ENCODE results near the gene SLC10A6. TPM values are rescaled to one million over a fixed set of nuclear protein-coding genes. Genes with fewer than 3 reads are reported as not detected.

Gene SLC10A6
- total RNA-seq, 1 experiment from 2014 or later = not detected

GRCh38 chr4:86856896-86857295 is 7.7 kb upstream of the SLC10A6 start:
- H3K27me3 Mint-ChIP-seq (ENCODE audit: low read depth) = peaks cover 58% of the 10 kb centered on the region
- no peak overlapping the region for H2AK5ac ChIP-seq (ENCODE audit: insufficient read length, low read length)
- no peak overlapping the region for H3K18ac ChIP-seq (ENCODE audit: insufficient read length, low read depth, low read length)
- peaks cover 3% of the 10 kb centered on the region for H3K4me1 ChIP-seq (ENCODE audit: insufficient read depth, low read length)
- no peak overlapping the region for H3K4ac ChIP-seq (ENCODE audit: low read depth, low read length)
- no peak for TF ChIP-seq CTCF (conservative IDR thresholded peaks at IDR 0.05)
- no peak overlapping the region for H3K27ac Mint-ChIP-seq
- no peak overlapping the region for H2AFZ ChIP-seq (ENCODE audit: low read length)
- H2BK20ac ChIP-seq (ENCODE audit: low read depth, low read length, poor library complexity, severe bottlenecking) = no peak overlapping the region
- no peaks in the 10 kb centered on the region for H4K20me1 ChIP-seq (ENCODE audit: control insufficient read depth, insufficient read depth, insufficient read length)
- no peak overlapping the region for H4K5ac ChIP-seq (ENCODE audit: insufficient read length, low read depth, low read length)
- H3K23ac ChIP-seq (ENCODE audit: insufficient read length, low read depth, low read length) = no peak overlapping the region
- no peak overlapping the region for H3K4me3 Mint-ChIP-seq
- H3K36me3 Mint-ChIP-seq (ENCODE audit: insufficient read depth in 1 of 3, low read depth in 3 of 3) = no peaks in the 10 kb centered on the region
- H3K79me2 ChIP-seq (ENCODE audit: insufficient read depth, low read length) = no peaks in the 10 kb centered on the region
- no peaks in the 10 kb centered on the region for H3K9me3 ChIP-seq (ENCODE audit: control insufficient read depth, low read depth, low read length)
- WGBS (ENCODE audit: extremely low coverage, insufficient read length, low lambda C conversion rate) = no CpG with 5 or more reads among the region's 1 CpG
- no peak overlapping the region for H3K56ac ChIP-seq (ENCODE audit: insufficient read length, low read depth, low read length)
- DNase-seq = no peak
- no peak overlapping the region for H3K4me2 ChIP-seq (ENCODE audit: insufficient read depth, insufficient read length, low read length)
- no peak overlapping the region for H3K9ac ChIP-seq (ENCODE audit: extremely low read depth, insufficient read length, low read length)
- H3K14ac ChIP-seq (ENCODE audit: insufficient read depth, low read length) = no peak overlapping the region
- H3K79me1 ChIP-seq (ENCODE audit: insufficient read depth, low read depth, low read length, poor library complexity, severe bottlenecking) = no peaks in the 10 kb centered on the region
- no peaks in the 10 kb centered on the region for H3K27me3 ChIP-seq (ENCODE audit: insufficient read depth, low read length)
- H2BK120ac ChIP-seq (ENCODE audit: low read depth, low read length, poor library complexity, severe bottlenecking) = no peak overlapping the region
- peaks cover 17 to 26% of the 10 kb centered on the region in 2 experiments for H3K4me1 Mint-ChIP-seq
- no peak overlapping the region for H2BK15ac ChIP-seq (ENCODE audit: low read depth, low read length)
- no peak overlapping the region for H4K91ac ChIP-seq (ENCODE audit: insufficient read length, low read depth, low read length)
- no peak overlapping the region for H3K27ac ChIP-seq (ENCODE audit: insufficient read length, low read depth, low read length)
- H4K8ac ChIP-seq (replicated peaks; ENCODE audit: insufficient read length, low read depth, low read length) = no peak overlapping the region
- no peak overlapping the region for H2BK5ac ChIP-seq (ENCODE audit: insufficient read length, low read length)
- H3K23me2 ChIP-seq (ENCODE audit: insufficient read length, low read depth, low read length, poor library complexity, severe bottlenecking) = no peaks in the 10 kb centered on the region
- no peak overlapping the region for H2BK12ac ChIP-seq (ENCODE audit: insufficient read length, low read depth, low read length)
- H3T11ph ChIP-seq (ENCODE audit: low read length) = no peak overlapping the region
- no peaks in the 10 kb centered on the region; a peak in 1 of 5 replicates for H3K9me3 Mint-ChIP-seq

Measured in H9 (cell line).